ENCODE data around the gene SPPL2B.
"Not testable (repeated sequence)": the region's sequence is repeated elsewhere in the genome, so short reads cannot be mapped to it uniquely, and the experiment has no call there.

Gene SPPL2B

DNA sequence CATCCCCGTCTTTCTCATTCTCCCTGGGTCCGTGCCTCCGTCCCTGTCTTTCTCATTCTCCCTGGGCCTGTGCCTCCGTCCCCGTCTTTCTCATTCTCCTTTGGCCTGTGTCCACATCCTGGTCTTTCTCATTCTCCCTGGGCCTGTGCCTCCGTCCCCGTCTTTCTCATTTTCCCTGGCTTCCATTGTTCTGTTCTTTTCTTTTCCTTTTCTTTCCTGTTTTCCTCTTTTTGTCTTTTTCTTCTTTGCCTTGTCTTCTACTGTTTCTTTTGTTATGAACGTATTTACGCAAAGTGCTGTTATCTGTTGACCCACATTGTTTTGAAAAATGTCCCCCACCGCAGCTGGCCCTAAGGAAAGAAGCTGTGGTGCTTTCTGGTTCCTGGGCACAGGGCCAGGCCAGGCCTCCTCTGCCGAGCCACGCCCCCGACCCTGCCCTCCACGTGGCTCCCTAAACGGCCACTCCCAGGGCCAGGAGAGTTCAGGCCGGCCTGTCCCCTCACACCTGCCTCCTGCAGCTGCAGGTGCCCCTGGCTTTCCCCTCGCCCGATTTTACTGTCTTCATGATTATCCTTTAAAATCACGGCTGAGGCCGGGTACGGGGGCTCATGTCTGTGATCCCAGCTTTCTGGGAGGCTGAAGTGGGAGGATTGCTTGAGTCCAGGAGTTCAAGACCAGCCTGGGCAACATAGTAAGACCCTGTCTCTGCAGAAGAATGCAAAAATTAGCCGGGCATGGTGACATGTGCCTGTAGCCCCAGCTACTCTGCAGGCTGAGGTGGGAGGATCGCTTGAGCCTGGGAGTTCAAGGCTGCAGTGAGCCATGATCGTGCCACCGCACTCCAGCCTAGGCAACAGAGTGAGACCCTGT, 17.5 kb downstream of the SPPL2B start:
- no peaks in the 10 kb centered on the region for H3K27me3 ChIP-seq (ENCODE audit: insufficient read depth, low read length)
- no peak overlapping the region for H2AFZ ChIP-seq (ENCODE audit: low read length, unreplicated experiment)
- no peaks in the 10 kb centered on the region for H3K79me2 ChIP-seq (ENCODE audit: control insufficient read depth, insufficient read depth, low read length, unreplicated experiment)
- no peak overlapping the region for H3K4me3 ChIP-seq (ENCODE audit: low read depth, low read length)
- H3K4me1 ChIP-seq (ENCODE audit: control insufficient read depth, insufficient read depth, low read length, unreplicated experiment): no peaks in the 10 kb centered on the region
- H3K27ac ChIP-seq (ENCODE audit: low read depth, low read length): no peak overlapping the region
- H3K36me3 ChIP-seq (ENCODE audit: insufficient read depth, low read length): no peaks in the 10 kb centered on the region

DNA sequence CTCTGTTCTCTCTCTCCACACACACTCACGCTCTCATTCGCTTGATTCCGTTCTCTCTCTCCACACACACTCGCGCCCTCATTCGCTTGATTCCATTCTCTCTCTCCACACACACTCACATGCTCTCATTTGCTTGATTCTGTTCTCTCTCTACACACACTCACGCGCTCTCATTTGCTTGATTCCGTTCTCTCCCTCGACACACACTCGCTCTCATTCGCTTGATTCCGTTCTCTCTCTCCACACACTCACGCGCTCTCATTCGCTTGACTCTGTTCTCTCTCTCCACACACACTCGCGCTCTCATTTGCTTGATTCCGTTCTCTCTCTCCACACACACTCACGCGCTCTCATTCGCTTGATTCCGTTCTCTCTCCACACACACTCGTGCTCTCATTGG, 21.3 kb downstream of the SPPL2B start:
- H3K36me3 ChIP-seq (ENCODE audit: insufficient read depth, low read length); H3K27me3 ChIP-seq (ENCODE audit: insufficient read depth, low read length); H3K27ac ChIP-seq (ENCODE audit: low read depth, low read length); H2AFZ ChIP-seq (ENCODE audit: low read length, unreplicated experiment); H3K4me1 ChIP-seq (ENCODE audit: control insufficient read depth, insufficient read depth, low read length, unreplicated experiment); H3K4me3 ChIP-seq (ENCODE audit: low read depth, low read length); H3K79me2 ChIP-seq (ENCODE audit: control insufficient read depth, insufficient read depth, low read length, unreplicated experiment): not testable (repeated sequence)

DNA sequence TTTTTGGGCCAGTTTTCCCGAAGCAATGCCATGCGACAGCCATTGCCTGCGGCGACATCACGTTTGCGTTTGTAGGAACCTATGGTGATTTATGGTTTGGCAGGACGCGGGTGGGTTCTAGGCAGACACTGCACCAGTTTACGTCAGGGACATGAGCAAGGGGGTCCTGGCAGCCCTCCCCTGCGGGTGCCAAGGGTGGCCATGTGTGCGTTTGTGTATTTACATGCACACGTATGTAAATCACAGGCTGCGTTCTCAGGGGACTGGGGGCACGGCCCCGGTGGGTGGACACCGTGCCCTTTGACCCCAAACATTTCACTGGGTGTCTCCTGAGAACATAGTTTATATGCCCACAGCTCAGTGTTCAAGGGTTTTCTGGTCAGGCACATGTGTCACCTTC, 22.2 kb downstream of the SPPL2B start:
- no peaks in the 10 kb centered on the region for H3K4me1 ChIP-seq (ENCODE audit: control insufficient read depth, insufficient read depth, low read length, unreplicated experiment)
- H3K4me3 ChIP-seq (ENCODE audit: low read depth, low read length): no peak overlapping the region
- no peaks in the 10 kb centered on the region for H3K36me3 ChIP-seq (ENCODE audit: insufficient read depth, low read length)
- no peaks in the 10 kb centered on the region for H3K27me3 ChIP-seq (ENCODE audit: insufficient read depth, low read length)
- H3K27ac ChIP-seq (ENCODE audit: low read depth, low read length): no peak overlapping the region
- H3K79me2 ChIP-seq (ENCODE audit: control insufficient read depth, insufficient read depth, low read length, unreplicated experiment): no peaks in the 10 kb centered on the region
- no peak overlapping the region for H2AFZ ChIP-seq (ENCODE audit: low read length, unreplicated experiment)

DNA sequence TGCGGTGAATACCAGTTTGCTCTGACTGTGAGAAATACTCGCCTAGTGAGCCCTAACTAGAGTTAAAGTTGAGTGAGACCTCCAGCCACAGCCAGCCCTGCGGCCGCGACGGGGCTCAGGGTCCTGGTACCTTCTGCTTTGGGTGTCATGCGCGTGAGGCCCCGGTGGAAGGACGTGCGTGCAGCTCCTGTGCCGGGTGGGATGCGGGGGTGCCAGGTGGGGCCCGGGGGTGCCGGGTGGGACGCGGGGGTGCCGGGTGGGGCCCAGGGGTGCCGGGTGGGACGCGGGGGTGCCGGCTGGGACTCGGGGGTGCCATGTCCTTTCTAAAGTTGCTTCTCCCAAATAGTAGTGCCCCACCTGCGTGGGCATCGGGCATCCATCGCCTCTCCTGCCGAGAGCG, 23.1 kb downstream of the SPPL2B start:
- Histone ChIP-seq H2AFZ (ENCODE audit: low read length, unreplicated experiment) (no peak overlapping the region), H3K4me1 (ENCODE audit: control insufficient read depth, insufficient read depth, low read length, unreplicated experiment) (no peaks in the 10 kb centered on the region), H3K4me3 (ENCODE audit: low read depth, low read length) (no peak overlapping the region), H3K27ac (ENCODE audit: low read depth, low read length) (no peak overlapping the region), H3K27me3 (ENCODE audit: insufficient read depth, low read length) (no peaks in the 10 kb centered on the region), H3K79me2 (ENCODE audit: control insufficient read depth, insufficient read depth, low read length, unreplicated experiment) (no peaks in the 10 kb centered on the region), H3K36me3 (ENCODE audit: insufficient read depth, low read length) (no peaks in the 10 kb centered on the region)

DNA sequence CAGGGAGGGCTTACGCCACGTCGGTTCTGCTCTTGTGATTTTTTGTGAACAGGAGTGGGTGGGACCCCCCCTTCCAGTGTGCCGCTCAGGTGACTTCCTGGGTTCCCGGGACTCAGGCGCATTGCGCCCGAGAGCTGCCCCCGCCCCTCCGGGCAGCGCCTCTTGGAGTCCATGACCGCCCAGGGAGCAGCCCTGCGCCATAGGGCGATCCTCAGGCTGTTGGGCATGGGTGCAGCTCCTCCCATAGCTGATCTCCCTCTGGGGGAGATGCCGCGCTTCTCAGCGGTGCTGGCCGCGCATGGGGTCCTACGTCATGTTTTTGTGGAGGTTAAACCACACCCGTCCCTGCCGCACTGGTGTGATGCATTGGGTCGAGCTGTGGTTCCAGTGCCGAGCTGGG, 23.6 kb downstream of the SPPL2B start:
- Histone ChIP-seq H3K27ac (ENCODE audit: low read depth, low read length) (no peak overlapping the region), H3K4me3 (ENCODE audit: low read depth, low read length) (no peak overlapping the region), H3K4me1 (ENCODE audit: control insufficient read depth, insufficient read depth, low read length, unreplicated experiment) (no peaks in the 10 kb centered on the region), H3K79me2 (ENCODE audit: control insufficient read depth, insufficient read depth, low read length, unreplicated experiment) (no peaks in the 10 kb centered on the region), H3K36me3 (ENCODE audit: insufficient read depth, low read length) (no peaks in the 10 kb centered on the region), H2AFZ (ENCODE audit: low read length, unreplicated experiment) (no peak overlapping the region), H3K27me3 (ENCODE audit: insufficient read depth, low read length) (no peaks in the 10 kb centered on the region)

DNA sequence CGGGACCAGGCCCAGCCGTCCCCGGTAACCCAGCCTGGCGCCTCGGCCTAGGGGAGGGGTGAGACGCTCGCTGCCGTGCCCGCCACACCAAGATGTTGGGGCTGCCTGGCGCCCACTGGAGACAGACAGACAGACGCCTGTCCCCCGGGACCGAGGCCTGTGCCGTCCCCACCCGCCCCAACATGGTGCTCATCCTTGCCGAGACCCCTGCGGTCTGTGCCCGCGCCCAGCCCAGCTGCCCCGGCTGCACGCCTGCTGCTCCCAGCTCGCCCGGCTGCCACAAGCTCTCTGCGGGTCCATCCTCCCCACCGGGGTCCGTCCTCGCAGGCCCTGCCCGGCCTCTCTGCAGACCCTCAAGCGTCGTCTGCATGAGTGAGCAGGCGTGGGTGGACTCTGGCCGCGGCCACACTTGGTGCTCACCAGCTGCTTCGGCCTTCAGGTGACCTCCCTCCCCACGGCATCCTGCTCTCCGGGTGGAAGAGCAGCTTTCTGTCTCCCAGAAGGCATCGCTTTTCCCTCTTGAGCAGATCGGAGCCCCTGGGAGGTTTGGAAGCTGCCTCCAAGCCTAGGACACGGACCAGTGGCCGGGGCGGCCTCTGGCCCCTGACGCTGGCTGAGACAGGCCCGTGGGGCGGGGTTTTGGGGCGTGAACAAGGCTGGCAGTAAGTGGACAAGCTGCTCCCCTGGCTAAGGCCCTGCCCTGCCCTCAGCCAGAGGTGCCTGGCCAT, 24.8 kb downstream of the SPPL2B start:
- Histone ChIP-seq H2AFZ (ENCODE audit: low read length, unreplicated experiment) (no peak overlapping the region), H3K4me3 (ENCODE audit: low read depth, low read length) (no peak overlapping the region)

DNA sequence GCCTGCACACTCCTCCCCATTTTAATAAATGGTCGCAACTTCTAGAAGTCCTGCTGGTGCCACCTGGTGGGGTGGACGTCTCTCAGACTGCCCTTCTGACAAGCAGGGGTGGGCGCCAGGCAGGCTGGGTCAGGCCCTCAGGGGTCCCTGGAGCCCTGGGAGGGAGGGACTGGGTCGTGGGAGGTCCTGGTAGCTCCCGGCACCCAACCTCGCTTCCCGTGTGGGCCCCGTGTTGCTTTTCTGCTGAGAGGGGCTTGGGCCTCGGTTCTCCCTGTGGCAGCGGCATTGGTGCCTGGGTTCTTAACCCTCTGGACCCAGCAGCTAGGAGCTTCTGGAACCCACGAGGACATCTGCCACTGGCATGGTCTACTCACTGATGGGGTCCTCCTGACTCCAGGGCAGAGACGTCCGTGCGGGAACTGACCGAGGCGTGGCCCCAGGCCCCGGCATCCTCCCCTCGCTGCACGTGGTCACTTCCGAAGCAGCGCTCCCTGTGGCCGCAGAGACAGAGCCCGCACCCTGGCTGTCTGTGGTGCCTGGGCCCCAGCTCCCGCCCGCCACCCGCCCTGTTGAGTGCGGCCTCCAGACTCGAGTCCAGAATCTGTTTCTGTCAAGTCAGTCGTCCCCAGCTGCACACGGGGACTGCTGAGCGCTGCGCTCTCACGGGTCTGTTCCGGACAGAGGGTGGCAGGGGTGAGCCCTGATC, 25.6 kb downstream of the SPPL2B start:
- Histone ChIP-seq H2AFZ (ENCODE audit: low read length, unreplicated experiment) (no peak overlapping the region), H3K27me3 (ENCODE audit: insufficient read depth, low read length) (0 out of 2 replicates have a peak, but pooled peaks cover 4% of the 10 kb centered on the region), H3K27ac (ENCODE audit: low read depth, low read length) (no peak overlapping the region), H3K36me3 (ENCODE audit: insufficient read depth, low read length) (no peaks in the 10 kb centered on the region), H3K79me2 (ENCODE audit: control insufficient read depth, insufficient read depth, low read length, unreplicated experiment) (no peaks in the 10 kb centered on the region), H3K4me3 (ENCODE audit: low read depth, low read length) (no peak overlapping the region), H3K4me1 (ENCODE audit: control insufficient read depth, insufficient read depth, low read length, unreplicated experiment) (no peaks in the 10 kb centered on the region)

More for the DNA sequence above, 24.8 kb downstream of the SPPL2B start:
- Histone ChIP-seq H3K36me3 (ENCODE audit: insufficient read depth, low read length) (no peaks in the 10 kb centered on the region), H3K4me1 (ENCODE audit: control insufficient read depth, insufficient read depth, low read length, unreplicated experiment) (no peaks in the 10 kb centered on the region), H3K27me3 (ENCODE audit: insufficient read depth, low read length) (no peaks in the 10 kb centered on the region), H3K79me2 (ENCODE audit: control insufficient read depth, insufficient read depth, low read length, unreplicated experiment) (no peaks in the 10 kb centered on the region), H3K27ac (ENCODE audit: low read depth, low read length) (no peak overlapping the region)

DNA sequence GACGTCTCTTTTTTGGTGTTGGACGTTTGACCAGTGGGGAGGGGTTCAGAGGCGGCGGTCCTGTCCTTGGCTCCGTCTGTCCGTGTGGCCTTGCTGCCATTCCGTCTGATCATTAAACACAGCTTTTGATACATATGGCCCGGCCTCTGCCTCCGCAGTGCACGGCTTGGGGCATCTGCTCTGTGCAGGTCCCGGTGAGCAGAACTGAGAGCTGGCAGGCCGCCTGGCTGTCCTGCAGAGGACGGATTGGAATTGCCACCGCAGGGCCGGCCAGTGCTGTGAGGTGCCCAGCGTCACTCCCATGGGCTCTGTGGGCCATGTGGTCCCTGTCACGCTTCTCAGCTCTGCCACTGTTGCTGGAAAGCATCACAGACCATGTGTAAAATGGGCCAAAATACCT, 26.2 kb downstream of the SPPL2B start:
- H3K4me1 ChIP-seq (ENCODE audit: control insufficient read depth, insufficient read depth, low read length, unreplicated experiment): no peaks in the 10 kb centered on the region
- H3K36me3 ChIP-seq (ENCODE audit: insufficient read depth, low read length): no peaks in the 10 kb centered on the region
- H2AFZ ChIP-seq (ENCODE audit: low read length, unreplicated experiment): no peak overlapping the region
- H3K27ac ChIP-seq (ENCODE audit: low read depth, low read length): no peak overlapping the region
- no peak overlapping the region for H3K4me3 ChIP-seq (ENCODE audit: low read depth, low read length)
- H3K27me3 ChIP-seq (ENCODE audit: insufficient read depth, low read length): 0 out of 2 replicates have a peak, but pooled peaks cover 5% of the 10 kb centered on the region
- H3K79me2 ChIP-seq (ENCODE audit: control insufficient read depth, insufficient read depth, low read length, unreplicated experiment): no peaks in the 10 kb centered on the region

DNA sequence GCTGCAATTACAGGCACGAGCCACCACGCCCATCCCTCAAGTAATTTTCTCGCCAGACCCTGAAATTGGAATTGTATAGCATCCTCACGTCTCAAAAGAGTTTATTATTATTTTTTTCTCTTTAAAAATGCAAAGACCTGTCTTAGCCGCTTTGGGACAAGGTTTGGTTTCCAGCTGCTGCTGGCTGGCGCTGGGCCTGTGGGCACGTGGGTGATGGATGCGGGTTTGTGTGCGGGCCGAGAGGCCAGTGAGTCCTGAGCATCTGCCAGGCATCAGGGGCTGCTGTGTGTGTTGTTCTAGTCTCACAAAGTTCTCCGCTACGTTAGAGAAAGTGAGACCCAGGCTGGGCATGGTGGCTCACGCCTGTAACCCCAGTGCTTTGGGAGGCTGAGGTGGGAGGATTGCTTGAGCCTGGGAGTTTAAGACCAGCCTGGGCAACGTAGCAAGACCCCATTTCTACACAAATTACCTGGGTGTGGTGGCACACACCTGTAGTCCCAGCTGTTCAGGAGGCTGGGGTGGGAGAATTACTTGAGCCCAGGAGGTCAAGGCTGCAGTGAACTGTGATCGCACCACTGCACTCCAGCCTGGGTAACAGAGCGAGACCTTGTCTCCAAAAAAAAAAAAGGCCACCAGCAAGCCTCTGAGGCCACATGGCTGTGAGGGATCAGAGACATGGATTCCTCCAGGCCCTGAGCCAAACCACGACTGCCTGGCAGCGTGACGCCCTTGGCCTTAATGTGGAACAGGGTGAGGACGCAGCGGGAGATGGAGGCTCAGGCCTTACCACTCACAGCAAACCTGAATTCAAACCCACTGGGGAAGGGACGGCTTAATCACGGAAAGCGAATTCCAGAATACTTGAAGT, 26.9 kb downstream of the SPPL2B start:
- Histone ChIP-seq H3K4me1 (ENCODE audit: control insufficient read depth, insufficient read depth, low read length, unreplicated experiment) (no peaks in the 10 kb centered on the region), H3K27ac (ENCODE audit: low read depth, low read length) (no peak overlapping the region), H2AFZ (ENCODE audit: low read length, unreplicated experiment) (no peak overlapping the region), H3K36me3 (ENCODE audit: insufficient read depth, low read length) (no peaks in the 10 kb centered on the region), H3K79me2 (ENCODE audit: control insufficient read depth, insufficient read depth, low read length, unreplicated experiment) (no peaks in the 10 kb centered on the region), H3K27me3 (ENCODE audit: insufficient read depth, low read length) (peaks cover 7% of the 10 kb centered on the region; the same call in 1 of the 2 replicates), H3K4me3 (ENCODE audit: low read depth, low read length) (no peak overlapping the region)

All from ACC112 (cell line).